B cell (primary cell): Measurements from ENCODE around the gene TARS2. TPM values are rescaled to one million over a fixed set of nuclear protein-coding genes. Genes with fewer than 3 reads are reported as not detected.

ENCODE experiments used
- ATAC-seq: fragments of 200-7000 bp; cut with Tn5 transposase; one replicate; pipeline ENCODE4 v1.10.0; 2021; ENCODE audit warnings: low read depth, mild to moderate bottlenecking, moderate number of reproducible peaks, moderate library complexity
- CTCF ChIA-PET: fragments of 350-600 bp; sonication (Branson Sonifier 250); formaldehyde crosslinking; loops from one replicate; lab custom pipeline; 2021; ENCODE audit warnings: antibody characterized with exemption, inconsistent platforms; lab: Charles Lee
- POLR2A ChIA-PET: fragments of 350-600 bp; sonication (Branson Sonifier 250); formaldehyde crosslinking; loops from one replicate; lab custom pipeline; 2021; ENCODE audit warnings: antibody characterized with exemption; lab: Charles Lee
- DNase-seq: peaks from one replicate; pipeline ENCODE4 v3.0.0; 2013
- H2AFZ ChIP-seq: 2 replicates; pipeline ENCODE4 v1.6.1; 2012; ENCODE audit warnings: mild to moderate bottlenecking, low read depth, low read length; ENCODE audit not compliant: insufficient read depth, poor library complexity, severe bottlenecking
- H3K27ac ChIP-seq, 2 donors: 1 replicate in 1 of 2; 2 replicates in 1 of 2; pipeline ENCODE4 v1.5.1; 2012 to 2013; ENCODE audit warnings: low read length in 2 of 2, mild to moderate bottlenecking in 2 of 2, moderate library complexity in 1 of 2
- H3K27me3 ChIP-seq, 4 experiments: fragments of 200-600 bp in 1 of 4; sonication (generic) in 1 of 4; replicated peaks in 1 of 4; 1 replicate in 2 of 4; 2 replicates in 2 of 4; pipeline versions ENCODE4 v1.6.1 to v1.7.0; 2013 to 2016; ENCODE audit warnings: low read length in 3 of 4, mild to moderate bottlenecking in 2 of 4, mixed read lengths in 1 of 4, moderate library complexity in 1 of 4; ENCODE audit not compliant: insufficient read depth in 4 of 4, control insufficient read depth in 3 of 4; ENCODE audit errors: control extremely low read depth in 1 of 4
- H3K36me3 ChIP-seq, 2 experiments: replicated peaks in 1 of 2; 1 replicate in 1 of 2; 2 replicates in 1 of 2; pipeline versions ENCODE4 v1.6.1 to v1.7.1; 2013; ENCODE audit warnings: low read length in 1 of 2; ENCODE audit not compliant: insufficient read depth in 2 of 2, control insufficient read depth in 1 of 2; ENCODE audit errors: control extremely low read depth in 1 of 2, extremely low read depth in 1 of 2
- H3K4me1 ChIP-seq, 2 donors: fragments of 200-600 bp in 1 of 2; sonication (generic) in 1 of 2; 1 replicate in 1 of 2; 2 replicates in 1 of 2; pipeline versions ENCODE4 v1.5.1 to v1.6.1; 2013 to 2017; ENCODE audit warnings: low read length in 2 of 2; ENCODE audit not compliant: control insufficient read depth in 2 of 2, insufficient read depth in 2 of 2
- H3K4me2 ChIP-seq: replicated peaks from 2 replicates; pipeline ENCODE3; 2012; ENCODE audit warnings: mild to moderate bottlenecking, low read depth, low read length; ENCODE audit not compliant: poor library complexity, severe bottlenecking
- H3K4me3 ChIP-seq, 5 experiments: fragments of 200-600 bp in 1 of 5; sonication (generic) in 1 of 5; 1 replicate in 3 of 5; 2 replicates in 2 of 5; pipeline versions ENCODE4 v1.5.1 to v1.7.0; 2011 to 2016; ENCODE audit warnings: low read length in 4 of 5, mild to moderate bottlenecking in 4 of 5, low read depth in 2 of 5, control low read depth in 1 of 5, moderate library complexity in 1 of 5; ENCODE audit not compliant: insufficient read depth in 1 of 5; ENCODE audit errors: control extremely low read depth in 1 of 5, extremely low read depth in 1 of 5
- H3K79me2 ChIP-seq: fragments of 200-600 bp; sonication (generic); one replicate; pipeline ENCODE4 v1.6.0; 2016; ENCODE audit warnings: low read length; ENCODE audit not compliant: control insufficient read depth, insufficient read depth
- H3K9ac ChIP-seq: fragments of 200-600 bp; sonication (generic); 2 replicates; pipeline ENCODE4 v1.6.1; 2017; ENCODE audit warnings: mild to moderate bottlenecking, low read length, moderate library complexity
- H3K9me3 ChIP-seq, 3 donors: one replicate each; pipeline versions ENCODE4 v1.6.1 to v1.7.1; 2013; ENCODE audit warnings: low read length in 2 of 3; ENCODE audit not compliant: control insufficient read depth in 2 of 3, insufficient read depth in 1 of 3; ENCODE audit errors: control extremely low read depth in 1 of 3
- H4K20me1 ChIP-seq: 2 replicates; pipeline ENCODE4 v1.6.0; 2012; ENCODE audit warnings: mild to moderate bottlenecking, low read length; ENCODE audit not compliant: insufficient read depth, control insufficient read depth, poor library complexity, severe bottlenecking
- H3K27ac Mint-ChIP-seq: one replicate; pipeline ENCODE4 v1.8.0; 2021; ENCODE audit warnings: mixed read lengths
- H3K27me3 Mint-ChIP-seq: one replicate; pipeline ENCODE4 v1.8.0; 2021; ENCODE audit warnings: mixed read lengths
- H3K4me1 Mint-ChIP-seq: one replicate; pipeline ENCODE4 v1.8.0; 2021; ENCODE audit warnings: mixed read lengths
- H3K4me3 Mint-ChIP-seq: one replicate; pipeline ENCODE4 v1.8.0; 2021; ENCODE audit warnings: mixed read lengths
- H3K9me3 Mint-ChIP-seq: one replicate; pipeline ENCODE4 v1.8.0; 2022; ENCODE audit warnings: mixed read lengths; ENCODE audit not compliant: insufficient read depth
- EZH2 ChIP-seq: IDR thresholded peaks from 2 replicates; pipeline ENCODE4 v1.6.1; 2012; ENCODE audit warnings: borderline replicate concordance, low read depth, mild to moderate bottlenecking, moderate library complexity, low read length; ENCODE audit not compliant: insufficient read depth, poor library complexity, severe bottlenecking
- WGBS: methylation state at CpG from one replicate; pipeline ENCODE4 v1.1.5; 2013; ENCODE audit warnings: missing lambda C conversion rate; ENCODE audit not compliant: insufficient coverage; 5-methylcytosine and 5-hydroxymethylcytosine counted together
- intact Hi-C: fragments of 100-400 bp; cut with micrococcal nuclease; formaldehyde crosslinking; loops from one replicate; pipeline ENCODE4 v1.10.0; 2022
- polyA plus RNA-seq: library from polyadenylated mRNA; depleted of rRNA; stranded (reverse); fragments of >200 nt; gene quantifications from 2 replicates; pipeline ENCODE4 v1.2.3, GENCODE V29; 2012
- total RNA-seq, 2 donors: library from RNA; stranded (reverse); fragments of 120-200 nt in 1 of 2; gene quantifications; 1 replicate in 1 of 2; 2 replicates in 1 of 2; pipeline versions ENCODE4 v1.2.3 to v1.2.4, GENCODE V29; 2013 to 2022
- TF ChIP-seq, protein P1 (sequence below): fragments of 200-600 bp; IDR thresholded peaks from one replicate; pipeline ENCODE4 v1.8.0; 2022; ENCODE audit warnings: antibody characterized with exemption, mild to moderate bottlenecking

Gene TARS2
- total and polyA plus RNA-seq, 2 donors (not counting 1 experiment from before 2014, with no cell fraction given) = 42.2 to 53.6 TPM

DNA sequence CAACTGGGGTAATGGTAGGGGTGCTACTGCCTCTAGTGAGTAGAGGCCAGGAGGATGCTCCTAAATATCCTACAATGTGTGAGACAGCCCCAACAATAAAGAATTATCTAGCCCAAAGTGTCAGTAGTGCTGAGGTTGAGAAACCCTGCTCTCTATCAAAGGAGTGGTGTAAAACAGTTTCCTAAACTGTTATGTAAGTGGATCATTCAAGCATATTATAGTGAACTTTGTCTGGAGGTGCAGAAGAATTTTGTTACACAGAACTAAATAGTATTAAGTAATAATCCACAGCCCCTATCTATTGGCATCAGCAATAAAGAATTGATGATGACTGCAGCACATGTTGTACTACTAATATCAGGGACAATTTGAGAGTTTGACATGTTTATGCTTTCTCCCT, 20.3 kb upstream of the TARS2 start:
- CTCF ChIA-PET = interaction anchor here (2.3 kb wide), 1 partner anchor 65 kb away, joined by 17 read pairs; no protein-coding TSS in a partner anchor
- H3K36me3 ChIP-seq = peaks cover 8 to 53% of the 10 kb centered on the region in 2 experiments

DNA sequence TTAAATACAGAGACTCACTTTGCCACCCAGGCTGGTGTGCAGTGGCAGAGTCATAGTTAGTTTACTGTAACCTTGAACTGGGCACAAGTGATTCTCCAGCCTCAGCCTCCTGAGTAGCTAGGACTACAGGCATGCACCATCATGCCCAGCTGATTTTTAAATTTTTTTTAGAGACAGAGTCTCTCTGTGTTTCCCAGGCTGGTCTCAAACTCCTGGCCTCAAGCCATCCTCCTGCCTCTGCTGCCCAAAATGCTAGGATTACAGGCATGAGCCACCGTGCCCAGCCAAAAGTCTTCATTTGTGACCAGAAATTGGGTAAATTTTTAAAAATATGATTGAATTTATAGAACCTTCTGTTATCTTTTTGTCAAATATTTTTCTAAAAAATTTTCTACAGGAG, 17.9 kb upstream of the TARS2 start:
- CTCF ChIA-PET = interaction anchor here (1.3 kb wide), 1 partner anchor 63 kb away, joined by 4 read pairs; no protein-coding TSS in a partner anchor
- intact Hi-C loops = no loop called here

More for the DNA sequence above, 20.3 kb upstream of the TARS2 start:
- ATAC-seq = no peak
- Histone ChIP-seq H3K79me2 (no peaks in the 10 kb centered on the region), H2AFZ (no peak overlapping the region), H3K4me2 (no peak overlapping the region), H3K27me3 (no peaks in the 10 kb centered on the region), H4K20me1 (no peaks in the 10 kb centered on the region), H3K4me1 (peaks cover 0 to 3% of the 10 kb centered on the region in 2 donors), H3K4me3 (no peak overlapping the region), H3K9ac (no peak overlapping the region), H3K9me3 (no peaks in the 10 kb centered on the region), H3K27ac (no peak overlapping the region)
- POLR2A ChIA-PET = no interaction called here
- no peak for DNase-seq
- intact Hi-C loops = no loop called here
- TF ChIP-seq, protein P1, sequence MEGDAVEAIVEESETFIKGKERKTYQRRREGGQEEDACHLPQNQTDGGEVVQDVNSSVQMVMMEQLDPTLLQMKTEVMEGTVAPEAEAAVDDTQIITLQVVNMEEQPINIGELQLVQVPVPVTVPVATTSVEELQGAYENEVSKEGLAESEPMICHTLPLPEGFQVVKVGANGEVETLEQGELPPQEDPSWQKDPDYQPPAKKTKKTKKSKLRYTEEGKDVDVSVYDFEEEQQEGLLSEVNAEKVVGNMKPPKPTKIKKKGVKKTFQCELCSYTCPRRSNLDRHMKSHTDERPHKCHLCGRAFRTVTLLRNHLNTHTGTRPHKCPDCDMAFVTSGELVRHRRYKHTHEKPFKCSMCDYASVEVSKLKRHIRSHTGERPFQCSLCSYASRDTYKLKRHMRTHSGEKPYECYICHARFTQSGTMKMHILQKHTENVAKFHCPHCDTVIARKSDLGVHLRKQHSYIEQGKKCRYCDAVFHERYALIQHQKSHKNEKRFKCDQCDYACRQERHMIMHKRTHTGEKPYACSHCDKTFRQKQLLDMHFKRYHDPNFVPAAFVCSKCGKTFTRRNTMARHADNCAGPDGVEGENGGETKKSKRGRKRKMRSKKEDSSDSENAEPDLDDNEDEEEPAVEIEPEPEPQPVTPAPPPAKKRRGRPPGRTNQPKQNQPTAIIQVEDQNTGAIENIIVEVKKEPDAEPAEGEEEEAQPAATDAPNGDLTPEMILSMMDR = no peak
- TF ChIP-seq EZH2 = no peak
- no peak overlapping the region for H3K27ac Mint-ChIP-seq
- no peak overlapping the region for H3K4me3 Mint-ChIP-seq
- H3K9me3 Mint-ChIP-seq = no peaks in the 10 kb centered on the region
- peaks cover 4% of the 10 kb centered on the region for H3K4me1 Mint-ChIP-seq
- H3K27me3 Mint-ChIP-seq = no peaks in the 10 kb centered on the region

More for the DNA sequence above, 17.9 kb upstream of the TARS2 start:
- ATAC-seq (no peak), DNase-seq (no peak)
- no peaks in the 10 kb centered on the region for H4K20me1 ChIP-seq
- no peak overlapping the region for H3K4me3 Mint-ChIP-seq
- H3K36me3 ChIP-seq = peaks cover 12 to 64% of the 10 kb centered on the region in 2 experiments
- no peaks in the 10 kb centered on the region for H3K9me3 Mint-ChIP-seq
- no peak overlapping the region for H2AFZ ChIP-seq
- no peaks in the 10 kb centered on the region for H3K27me3 ChIP-seq
- no peak overlapping the region for H3K27ac Mint-ChIP-seq
- WGBS = no CpG with 5 or more reads among the region's 1 CpG
- no peaks in the 10 kb centered on the region for H3K27me3 Mint-ChIP-seq
- H3K4me3 ChIP-seq = no peak overlapping the region
- no peak overlapping the region for H3K4me2 ChIP-seq
- no peaks in the 10 kb centered on the region for H3K9me3 ChIP-seq
- H3K79me2 ChIP-seq = no peaks in the 10 kb centered on the region
- peaks cover 2% of the 10 kb centered on the region for H3K4me1 Mint-ChIP-seq
- H3K9ac ChIP-seq = no peak overlapping the region
- TF ChIP-seq, protein P1 = no peak
- no peak for TF ChIP-seq EZH2
- POLR2A ChIA-PET = no interaction called here
- no peak overlapping the region for H3K27ac ChIP-seq
- peaks cover 0 to 3% of the 10 kb centered on the region in 2 donors for H3K4me1 ChIP-seq
